ENCODE data around the gene HSPA12B. TPM values are rescaled to one million over a fixed set of nuclear protein-coding genes. Genes with fewer than 3 reads are reported as not detected.

HSPA12B gene
- total and polyA plus RNA-seq, 9 of the 15 experiments (the other 6 are each of a cell fraction or from before 2014, with no cell fraction given), result 0.03 to 0.07 TPM; not detected in 7

DNA sequence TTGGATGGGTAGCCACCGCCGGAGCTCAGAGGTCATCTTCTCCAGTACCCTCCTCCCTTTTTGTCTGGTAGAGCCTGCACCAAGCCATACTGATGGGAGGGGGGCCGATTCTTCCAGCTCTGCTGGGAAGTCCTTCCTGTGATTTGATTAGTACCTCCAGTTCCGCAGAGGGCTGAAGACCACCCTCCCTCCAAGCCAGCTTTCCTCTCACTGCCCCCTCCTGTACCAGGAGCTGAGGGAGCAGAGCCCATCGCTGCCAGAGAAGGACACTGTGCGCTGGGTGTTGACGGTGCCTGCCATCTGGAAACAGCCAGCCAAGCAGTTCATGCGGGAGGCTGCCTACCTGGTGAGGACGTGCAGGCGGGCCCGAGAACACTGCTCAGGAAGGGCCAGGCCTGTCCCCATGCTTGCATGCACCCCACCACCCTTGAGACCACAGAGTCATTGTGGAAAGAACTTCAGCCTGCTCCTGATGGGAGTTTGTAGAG is 13.2 kb downstream of the HSPA12B start:
- no peak overlapping the region for H3K27ac ChIP-seq (ENCODE audit: extremely low read depth, low read depth, low read length)
- peaks cover 0 to 38% of the 10 kb centered on the region in 2 experiments; a peak in 3 of 5 replicates for H3K4me1 ChIP-seq (replicated peaks in 1 of 2; ENCODE audit: control insufficient read depth in 2 of 2, insufficient read depth in 2 of 2, low read length in 2 of 2)
- in situ Hi-C loops (cut with MboI) (no loop called here), intact Hi-C loops (cut with micrococcal nuclease) (no loop called here)
- no peaks in the 10 kb centered on the region for H3K79me2 ChIP-seq (ENCODE audit: control insufficient read depth, insufficient read depth, low read length)
- FAIRE-seq, result no peak
- peak overlapping the region; percentile 76; the same call in 1 of the 2 replicates for H3K4me2 ChIP-seq (ENCODE audit: insufficient read depth, low read length)
- DNase-seq (ENCODE audit: extremely low read depth in 1 of 4, low spot score in 3 of 4), result no peak
- H3K9ac ChIP-seq (ENCODE audit: insufficient read depth in 1 of 2, low read depth in 2 of 2, low read length in 2 of 2), result peak overlapping the region in 1 of 2 experiments; percentile 79; a peak in 2 of 4 replicates
- H3K9me1 ChIP-seq (ENCODE audit: control insufficient read depth, insufficient read depth, low read length), result no peaks in the 10 kb centered on the region
- no TSS peak for BruUV-seq (replicated peaks)
- H3K36me3 ChIP-seq (ENCODE audit: control insufficient read depth, insufficient read depth, low read length), result peaks cover 2% of the 10 kb centered on the region; the same call in 1 of the 3 replicates
- POLR2A ChIA-PET, result interaction anchor here (0.5 to 0.6 kb wide), 2 partner anchors 542 to 1687 kb away, joined by 3 read pairs; no protein-coding TSS in a partner anchor
- CTCF ChIA-PET (ENCODE audit: low intra/inter-chr PET ratio), result no interaction called here
- H3K27me3 ChIP-seq (ENCODE audit: control insufficient read depth in 2 of 2, insufficient read depth in 2 of 2, low read length in 2 of 2), result no peaks in the 10 kb centered on the region
- TF ChIP-seq PRMT5 (CRISPR knock-in tag; IDR thresholded peaks at IDR 0.05) (no peak), NFRKB (IDR thresholded peaks at IDR 0.05; ENCODE audit: low read depth) (no peak), XRCC5 (IDR thresholded peaks at IDR 0.05; ENCODE audit: low read depth, low read length) (no peak), KDM5B (IDR thresholded peaks at IDR 0.05; ENCODE audit: insufficient replicate concordance, low read depth, low read length) (no peak), CEBPG (CRISPR knock-in tag; IDR thresholded peaks at IDR 0.05) (no peak), CEBPG (tag; conservative IDR thresholded peaks at IDR 0.05 in 1 of 2, IDR thresholded peaks at IDR 0.05 in 1 of 2) (no peak), IRF9 (tag; IDR thresholded peaks at IDR 0.05) (no peak)
- TF ChIP-seq, protein P1, sequence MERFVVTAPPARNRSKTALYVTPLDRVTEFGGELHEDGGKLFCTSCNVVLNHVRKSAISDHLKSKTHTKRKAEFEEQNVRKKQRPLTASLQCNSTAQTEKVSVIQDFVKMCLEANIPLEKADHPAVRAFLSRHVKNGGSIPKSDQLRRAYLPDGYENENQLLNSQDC (CRISPR knock-in tag; IDR thresholded peaks at IDR 0.05), result no peak
- no peak overlapping the region for H3K4me3 ChIP-seq
- H2AFZ ChIP-seq (ENCODE audit: low read depth, low read length), result 0 out of 2 replicates have a peak overlapping the region, but pooled peaks have one; percentile 63
- WGBS (ENCODE audit: insufficient coverage, low coverage, missing lambda C conversion rate), result 0% methylated on average over 1 of the region's 11 CpGs
- H3K9me3 ChIP-seq (replicated peaks; ENCODE audit: control insufficient read depth, insufficient read depth, low read depth, low read length), result no peaks in the 10 kb centered on the region
- no peaks in the 10 kb centered on the region for H4K20me1 ChIP-seq (replicated peaks; ENCODE audit: control insufficient read depth, insufficient read depth, low read length)
- no peak for ATAC-seq

All from K562 (cell line).